CD4-positive, alpha-beta T cell (primary cell): ENCODE measurements around the gene SH3BGR. TPM values are rescaled to one million over a fixed set of nuclear protein-coding genes. Genes with fewer than 3 reads are reported as not detected.

Experiments used
- ATAC-seq: fragments of 200-7000 bp; cut with Tn5 transposase; one replicate; pipeline ENCODE4 v1.10.0; 2022; ENCODE audit warnings: mild to moderate bottlenecking; ENCODE audit not compliant: poor library complexity
- CTCF ChIA-PET: fragments of 350-600 bp; sonication (Branson Sonifier 250); formaldehyde crosslinking; loops from one replicate; lab custom pipeline; 2021; ENCODE audit warnings: antibody characterized with exemption, inconsistent platforms; lab: Charles Lee
- POLR2A ChIA-PET: fragments of 350-600 bp; sonication (Branson Sonifier 250); formaldehyde crosslinking; loops from one replicate; lab custom pipeline; 2021; ENCODE audit warnings: antibody characterized with exemption, inconsistent platforms; lab: Charles Lee
- DNase-seq, 14 experiments: peaks; one replicate each; pipeline ENCODE4 v3.0.0-alpha.2; 2013 to 2020; ENCODE audit warnings: mixed read lengths in 2 of 14
- H3K27ac ChIP-seq, 2 donors: one replicate each; pipeline versions ENCODE4 v1.5.1 to v1.7.0; 2013; ENCODE audit warnings: low read length in 2 of 2, low read depth in 1 of 2, mild to moderate bottlenecking in 1 of 2
- H3K27me3 ChIP-seq, 2 experiments: 1 replicate in 1 of 2; 2 replicates in 1 of 2; pipeline versions ENCODE4 v1.6.1 to v1.7.0; 2013; ENCODE audit warnings: low read length in 2 of 2, control low read depth in 1 of 2, mild to moderate bottlenecking in 1 of 2, moderate library complexity in 1 of 2; ENCODE audit not compliant: insufficient read depth in 2 of 2, control insufficient read depth in 1 of 2
- H3K36me3 ChIP-seq: one replicate; pipeline ENCODE4 v1.6.1; 2013; ENCODE audit warnings: low read length, control low read depth; ENCODE audit not compliant: insufficient read depth
- H3K4me1 ChIP-seq: one replicate; pipeline ENCODE4 v1.6.1; 2013; ENCODE audit warnings: low read length, control low read depth; ENCODE audit not compliant: insufficient read depth
- H3K4me3 ChIP-seq: one replicate; pipeline ENCODE4 v1.5.1; 2013; ENCODE audit warnings: mild to moderate bottlenecking, low read length, moderate library complexity
- H3K9me3 ChIP-seq, 2 experiments: 1 replicate in 1 of 2; 2 replicates in 1 of 2; pipeline versions ENCODE4 v1.6.1 to v1.7.0; 2013; ENCODE audit warnings: low read length in 2 of 2, mild to moderate bottlenecking in 2 of 2, control low read depth in 1 of 2, moderate library complexity in 1 of 2; ENCODE audit not compliant: control insufficient read depth in 1 of 2, insufficient read depth in 1 of 2
- H3K27ac Mint-ChIP-seq: one replicate; pipeline ENCODE4 v1.8.0; 2020; ENCODE audit warnings: mixed read lengths
- H3K27me3 Mint-ChIP-seq: one replicate; pipeline ENCODE4 v1.8.0; 2021; ENCODE audit warnings: mixed read lengths
- H3K36me3 Mint-ChIP-seq: one replicate; pipeline ENCODE4 v1.8.0; 2021; ENCODE audit warnings: low read depth, mixed read lengths
- H3K4me1 Mint-ChIP-seq: one replicate; pipeline ENCODE4 v1.8.0; 2021; ENCODE audit warnings: low read depth, mixed read lengths
- H3K4me3 Mint-ChIP-seq: one replicate; pipeline ENCODE4 v1.8.0; 2020; ENCODE audit warnings: mild to moderate bottlenecking, mixed read lengths
- H3K9me3 Mint-ChIP-seq: one replicate; pipeline ENCODE4 v1.8.0; 2020; ENCODE audit warnings: mixed read lengths
- CTCF ChIP-seq: fragments of 200-600 bp; IDR thresholded peaks from one replicate; pipeline ENCODE4 v1.8.0; 2022; ENCODE audit warnings: antibody characterized with exemption, mild to moderate bottlenecking
- intact Hi-C, 2 experiments: fragments of 100-400 bp; cut with DNase I in 1 of 2; cut with micrococcal nuclease in 1 of 2; formaldehyde crosslinking; loops; one replicate each; pipeline versions ENCODE4 v1.15.1 to v1.9.0; 2023 to 2025; cut with DNase I, micrococcal nuclease
- total RNA-seq, 174 experiments: library from RNA in 2 of 174; stranded (reverse) in 2 of 174; gene quantifications; one replicate each; pipeline ENCODE4 v1.2.3 and lab custom pipeline; 2021 to 2026

The SH3BGR gene
- total RNA-seq, 2 experiments from 2014 or later = 0.63 to 0.87 TPM

DNA sequence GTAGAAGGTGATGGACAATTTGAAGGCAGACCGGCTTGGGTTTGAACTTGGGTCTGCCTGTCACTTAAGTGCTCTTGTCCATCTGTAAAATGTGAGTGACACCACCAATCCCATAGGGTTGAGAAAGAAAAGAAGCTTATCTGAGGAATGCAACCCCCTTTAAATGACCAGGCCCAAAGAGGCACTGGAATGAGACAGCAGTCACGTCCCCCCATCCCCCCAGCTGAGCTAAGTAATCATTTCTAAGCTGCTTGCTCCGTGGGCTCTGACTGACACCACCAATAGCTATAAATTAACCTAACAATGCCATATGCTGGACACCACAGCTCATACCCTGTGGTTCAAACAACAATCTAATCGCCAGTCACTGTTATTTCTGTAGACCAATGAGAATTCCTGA lies 21.3 kb upstream of the SH3BGR start:
- ChIA-PET CTCF (no interaction called here), POLR2A (no interaction called here)
- Histone ChIP-seq H3K36me3 (no peaks in the 10 kb centered on the region), H3K9me3 (no peaks in the 10 kb centered on the region), H3K27ac (no peak overlapping the region), H3K4me1 (no peaks in the 10 kb centered on the region), H3K4me3 (no peak overlapping the region), H3K27me3 (no peaks in the 10 kb centered on the region)
- H3K27me3 Mint-ChIP-seq = peaks cover 4% of the 10 kb centered on the region
- H3K4me3 Mint-ChIP-seq = no peak overlapping the region
- H3K36me3 Mint-ChIP-seq = no peaks in the 10 kb centered on the region
- TF ChIP-seq CTCF = no peak
- ATAC-seq (no peak), DNase-seq (no peak)
- no peak overlapping the region for H3K27ac Mint-ChIP-seq
- no peaks in the 10 kb centered on the region for H3K9me3 Mint-ChIP-seq
- intact Hi-C loops = no loop called here
- no peaks in the 10 kb centered on the region for H3K4me1 Mint-ChIP-seq

DNA sequence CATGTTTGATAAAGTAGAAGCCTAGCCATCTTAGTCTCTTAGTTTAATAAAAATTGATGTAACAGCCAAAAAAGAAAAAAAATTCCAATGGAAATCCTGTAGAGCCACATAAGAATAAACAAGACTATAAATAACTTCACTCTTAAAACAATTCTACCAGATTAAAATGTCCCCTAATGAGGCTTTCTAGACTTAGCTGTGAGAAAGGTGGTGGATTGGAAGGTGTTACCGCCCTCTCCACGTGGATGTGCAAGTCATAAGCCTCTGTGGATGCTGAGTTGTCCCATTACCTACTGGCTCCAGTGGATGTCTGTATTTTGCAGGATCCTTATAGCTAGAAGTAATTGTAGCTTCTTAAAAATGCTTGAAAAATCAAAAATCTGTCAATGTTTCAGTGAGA lies 20.8 kb upstream of the SH3BGR start:
- Mint-ChIP-seq H3K4me1 (no peaks in the 10 kb centered on the region), H3K27ac (no peak overlapping the region), H3K9me3 (no peaks in the 10 kb centered on the region), H3K36me3 (no peaks in the 10 kb centered on the region), H3K27me3 (peaks cover 4% of the 10 kb centered on the region), H3K4me3 (no peak overlapping the region)
- Histone ChIP-seq H3K9me3 (no peaks in the 10 kb centered on the region), H3K27me3 (no peaks in the 10 kb centered on the region), H3K36me3 (no peaks in the 10 kb centered on the region), H3K4me3 (no peak overlapping the region), H3K27ac (no peak overlapping the region), H3K4me1 (no peaks in the 10 kb centered on the region)
- ChIA-PET POLR2A (no interaction called here), CTCF (no interaction called here)
- intact Hi-C loops = no loop called here
- DNase-seq (no peak), ATAC-seq (no peak)
- no peak for TF ChIP-seq CTCF

DNA sequence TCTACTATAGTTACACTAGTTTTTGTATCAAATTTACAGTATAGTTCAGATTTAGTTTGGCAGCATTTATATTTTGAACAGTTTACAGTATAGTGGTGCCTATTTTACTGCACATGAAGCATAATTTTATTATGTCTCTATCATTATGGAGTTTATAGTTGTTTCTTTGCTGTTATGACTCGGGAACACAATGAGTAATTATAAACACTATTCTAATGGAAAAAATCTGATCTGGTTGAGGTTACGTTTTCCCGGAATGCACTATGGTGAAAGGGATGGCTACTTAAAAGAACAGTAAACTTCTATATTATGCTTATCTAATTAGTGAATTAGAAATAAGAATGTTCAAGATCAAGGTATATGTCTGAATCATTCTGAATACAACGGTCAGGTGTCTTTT lies 16.8 kb upstream of the SH3BGR start:
- Histone ChIP-seq H3K27me3 (no peaks in the 10 kb centered on the region), H3K9me3 (no peaks in the 10 kb centered on the region), H3K27ac (no peak overlapping the region), H3K4me1 (no peaks in the 10 kb centered on the region), H3K36me3 (no peaks in the 10 kb centered on the region), H3K4me3 (no peak overlapping the region)
- no peak for TF ChIP-seq CTCF
- Mint-ChIP-seq H3K4me1 (no peaks in the 10 kb centered on the region), H3K36me3 (no peaks in the 10 kb centered on the region), H3K27ac (no peak overlapping the region), H3K27me3 (peaks cover 16% of the 10 kb centered on the region), H3K4me3 (no peak overlapping the region), H3K9me3 (no peaks in the 10 kb centered on the region)
- DNase-seq (no peak), ATAC-seq (no peak)
- ChIA-PET POLR2A (no interaction called here), CTCF (no interaction called here)
- intact Hi-C loops = no loop called here
